ENCODE results near the gene PCDHA1. TPM values are rescaled to one million over a fixed set of nuclear protein-coding genes. Genes with fewer than 3 reads are reported as not detected.
"Not testable (repeated sequence)": the region's sequence is repeated elsewhere in the genome, so short reads cannot be mapped to it uniquely, and the experiment has no call there.

Gene PCDHA1
- total RNA-seq, 1 experiment from 2014 or later = 0.45 TPM

GRCh38 chr5:140875085-140876065 is 89.4 kb downstream of the PCDHA1 start, which contains the start of gene PCDHA12:
TSS of gene PCDHA12 (plus strand) at chr5:140875308. CDS start at chr5:140875473, 165 bp downstream.
- H3K27me3 ChIP-seq (replicated peaks; ENCODE audit: insufficient read depth, low read depth, low read length, poor library complexity) = no peaks in the 10 kb centered on the region
- CTCF ChIA-PET = interaction anchor here (0.6 to 2.1 kb wide), 7 partner anchors 19 to 490 kb away, joined by 3 to 27 read pairs (median 4); partner anchors contain the start of genes PCDHA10, PCDHA5 and PCDHAC1
- H3K36me3 ChIP-seq (ENCODE audit: insufficient read depth, low read length, poor library complexity, severe bottlenecking) = no peaks in the 10 kb centered on the region
- H3K27ac ChIP-seq (ENCODE audit: low read depth, low read length, poor library complexity, severe bottlenecking) = peak within 1 kb of the TSS; percentile 54
- no peak for TF ChIP-seq EZH2 (IDR thresholded peaks at IDR 0.05; ENCODE audit: borderline replicate concordance, low read depth, low read length, poor library complexity, severe bottlenecking)
- peak; percentile 72 for TF ChIP-seq CTCF (conservative IDR thresholded peaks at IDR 0.05; ENCODE audit: low read depth, low read length)
- no peaks in the 10 kb centered on the region for H3K9me3 ChIP-seq (ENCODE audit: low read depth, low read length, poor library complexity, severe bottlenecking)
- intact Hi-C loops (cut with micrococcal nuclease; ENCODE audit: unreplicated experiment) = loop anchor here (2.0 kb wide), 1 partner anchor 165 kb away; no protein-coding TSS in a partner anchor
- POLR2A ChIA-PET (ENCODE audit: low non-redundant PET) = no interaction called here
- BruUV-seq (replicated peaks) = no TSS peak
- H3K4me1 ChIP-seq (ENCODE audit: insufficient read depth, low read length, poor library complexity, severe bottlenecking) = peaks cover 17% of the 10 kb centered on the region
- DNase-seq (ENCODE audit: low spot score) = peak; percentile 81
- peak within 1 kb of the TSS; percentile 56 for H3K4me3 ChIP-seq (ENCODE audit: low read depth, low read length, poor library complexity, severe bottlenecking)

- CTCF ChIA-PET = interaction anchor here (1.4 kb wide), 1 partner anchor 50 kb away, joined by 7 read pairs; the partner anchor contains the start of gene PCDHAC1
Measured at GRCh38 chr5:140876541-140877261, 90.8 kb downstream of the PCDHA1 start.

GRCh38 chr5:140877262-140877581 is 91.3 kb downstream of the PCDHA1 start:
- CTCF ChIA-PET = no interaction called here
- POLR2A ChIA-PET (ENCODE audit: low non-redundant PET) = no interaction called here
- BruUV-seq (replicated peaks) = no TSS peak
- Histone ChIP-seq H3K9me3 (ENCODE audit: low read depth, low read length, poor library complexity, severe bottlenecking) (no peaks in the 10 kb centered on the region), H3K4me1 (ENCODE audit: insufficient read depth, low read length, poor library complexity, severe bottlenecking) (peaks cover 16% of the 10 kb centered on the region), H3K27me3 (replicated peaks; ENCODE audit: insufficient read depth, low read depth, low read length, poor library complexity) (no peaks in the 10 kb centered on the region), H3K4me3 (ENCODE audit: low read depth, low read length, poor library complexity, severe bottlenecking) (no peak overlapping the region), H3K27ac (ENCODE audit: low read depth, low read length, poor library complexity, severe bottlenecking) (no peak overlapping the region), H3K36me3 (ENCODE audit: insufficient read depth, low read length, poor library complexity, severe bottlenecking) (no peaks in the 10 kb centered on the region)
- intact Hi-C loops (cut with micrococcal nuclease; ENCODE audit: unreplicated experiment) = no loop called here
- no peak for DNase-seq (ENCODE audit: low spot score)
- TF ChIP-seq CTCF (conservative IDR thresholded peaks at IDR 0.05; ENCODE audit: low read depth, low read length) (no peak), EZH2 (IDR thresholded peaks at IDR 0.05; ENCODE audit: borderline replicate concordance, low read depth, low read length, poor library complexity, severe bottlenecking) (no peak)

More at GRCh38 chr5:140876541-140877261, 90.8 kb downstream of the PCDHA1 start:
- H3K9me3 ChIP-seq (ENCODE audit: low read depth, low read length, poor library complexity, severe bottlenecking); H3K36me3 ChIP-seq (ENCODE audit: insufficient read depth, low read length, poor library complexity, severe bottlenecking); BruUV-seq (replicated peaks); H3K27ac ChIP-seq (ENCODE audit: low read depth, low read length, poor library complexity, severe bottlenecking); POLR2A ChIA-PET (ENCODE audit: low non-redundant PET); H3K4me3 ChIP-seq (ENCODE audit: low read depth, low read length, poor library complexity, severe bottlenecking); H3K27me3 ChIP-seq (replicated peaks; ENCODE audit: insufficient read depth, low read depth, low read length, poor library complexity); DNase-seq (ENCODE audit: low spot score); intact Hi-C loops (cut with micrococcal nuclease; ENCODE audit: unreplicated experiment): not testable (repeated sequence)
- peaks cover 17% of the 10 kb centered on the region for H3K4me1 ChIP-seq (ENCODE audit: insufficient read depth, low read length, poor library complexity, severe bottlenecking)

Measured in A673 (cell line).